Measurements from ENCODE around the gene PLEKHA7.
"Not testable (repeated sequence)": the region's sequence is repeated elsewhere in the genome, so short reads cannot be mapped to it uniquely, and the experiment has no call there.

Gene PLEKHA7

DNA sequence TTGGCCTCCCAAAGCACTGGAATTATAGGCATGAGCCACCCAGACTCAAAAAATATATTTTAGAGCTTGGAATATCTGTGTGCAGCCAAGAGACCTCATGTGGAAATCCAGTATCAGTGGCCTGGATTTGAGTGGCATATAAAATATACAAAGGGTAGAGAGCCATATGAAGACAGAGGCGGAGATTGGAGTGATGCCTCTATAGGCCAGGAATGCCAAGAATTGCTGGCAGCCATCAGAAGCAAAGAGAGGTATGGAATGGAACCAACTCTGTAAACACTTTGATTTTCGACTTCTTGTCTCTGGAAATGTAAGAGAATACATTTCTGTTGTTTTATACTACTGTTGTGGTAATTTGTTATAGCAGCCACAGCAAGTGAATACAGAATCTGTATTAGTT is 123.0 kb downstream of the PLEKHA7 start:
- H3K4me1 ChIP-seq (ENCODE audit: control insufficient read depth, low read length): no peaks in the 10 kb centered on the region
- H3K4me3 ChIP-seq (ENCODE audit: low read length): no peak overlapping the region
- H3K27me3 ChIP-seq (ENCODE audit: control insufficient read depth, low read length): no peaks in the 10 kb centered on the region
- no peaks in the 10 kb centered on the region for H3K36me3 ChIP-seq (ENCODE audit: control insufficient read depth, low read length)
- TF ChIP-seq EZH2phosphoT487 (IDR thresholded peaks at IDR 0.05; ENCODE audit: borderline replicate concordance, low read length): no peak
- TF ChIP-seq, protein P1, sequence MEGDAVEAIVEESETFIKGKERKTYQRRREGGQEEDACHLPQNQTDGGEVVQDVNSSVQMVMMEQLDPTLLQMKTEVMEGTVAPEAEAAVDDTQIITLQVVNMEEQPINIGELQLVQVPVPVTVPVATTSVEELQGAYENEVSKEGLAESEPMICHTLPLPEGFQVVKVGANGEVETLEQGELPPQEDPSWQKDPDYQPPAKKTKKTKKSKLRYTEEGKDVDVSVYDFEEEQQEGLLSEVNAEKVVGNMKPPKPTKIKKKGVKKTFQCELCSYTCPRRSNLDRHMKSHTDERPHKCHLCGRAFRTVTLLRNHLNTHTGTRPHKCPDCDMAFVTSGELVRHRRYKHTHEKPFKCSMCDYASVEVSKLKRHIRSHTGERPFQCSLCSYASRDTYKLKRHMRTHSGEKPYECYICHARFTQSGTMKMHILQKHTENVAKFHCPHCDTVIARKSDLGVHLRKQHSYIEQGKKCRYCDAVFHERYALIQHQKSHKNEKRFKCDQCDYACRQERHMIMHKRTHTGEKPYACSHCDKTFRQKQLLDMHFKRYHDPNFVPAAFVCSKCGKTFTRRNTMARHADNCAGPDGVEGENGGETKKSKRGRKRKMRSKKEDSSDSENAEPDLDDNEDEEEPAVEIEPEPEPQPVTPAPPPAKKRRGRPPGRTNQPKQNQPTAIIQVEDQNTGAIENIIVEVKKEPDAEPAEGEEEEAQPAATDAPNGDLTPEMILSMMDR (IDR thresholded peaks at IDR 0.05; ENCODE audit: low read depth, low read length, poor library complexity, severe bottlenecking): no peak
- no peaks in the 10 kb centered on the region for H3F3A ChIP-seq (ENCODE audit: control insufficient read depth, insufficient read depth)
- H3K9me3 ChIP-seq (ENCODE audit: control insufficient read depth, insufficient read depth, low read length): no peaks in the 10 kb centered on the region
- no peaks in the 10 kb centered on the region for H4K20me1 ChIP-seq (ENCODE audit: control insufficient read depth, insufficient read depth, low read depth, low read length)
- H3K27ac ChIP-seq (ENCODE audit: low read depth, low read length): no peak overlapping the region
- no peaks in the 10 kb centered on the region for H3K9me2 ChIP-seq (replicated peaks; ENCODE audit: control insufficient read depth, low read length)
- H3K4me2 ChIP-seq (ENCODE audit: low read length): no peak overlapping the region
- H3K79me2 ChIP-seq (ENCODE audit: control insufficient read depth, low read length): no peaks in the 10 kb centered on the region

DNA sequence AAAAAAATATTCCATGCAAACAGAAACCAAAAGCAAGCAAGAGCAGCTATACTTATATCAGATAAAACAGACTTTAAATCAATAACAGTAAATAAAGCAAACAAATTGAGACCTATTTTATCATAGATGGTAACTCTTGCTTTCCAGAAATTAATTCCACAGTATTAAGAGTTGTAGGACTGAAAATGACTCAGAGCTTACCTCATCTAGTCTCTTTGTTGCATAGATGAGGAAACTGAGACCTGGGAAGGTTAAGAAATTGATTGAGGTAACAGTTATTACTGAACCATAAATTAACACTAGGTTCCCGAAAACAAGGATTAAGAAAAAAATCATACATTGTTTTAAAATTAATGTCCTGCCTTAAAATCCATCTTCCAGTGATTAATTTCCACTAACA is 123.8 kb downstream of the PLEKHA7 start:
- TF ChIP-seq, protein P1 (IDR thresholded peaks at IDR 0.05; ENCODE audit: low read depth, low read length, poor library complexity, severe bottlenecking): no peak
- no peak for TF ChIP-seq EZH2phosphoT487 (IDR thresholded peaks at IDR 0.05; ENCODE audit: borderline replicate concordance, low read length)
- Histone ChIP-seq H3K4me3 (ENCODE audit: low read length) (no peak overlapping the region), H3K27me3 (ENCODE audit: control insufficient read depth, low read length) (no peaks in the 10 kb centered on the region), H3K4me2 (ENCODE audit: low read length) (no peak overlapping the region), H3K4me1 (ENCODE audit: control insufficient read depth, low read length) (no peaks in the 10 kb centered on the region), H3F3A (ENCODE audit: control insufficient read depth, insufficient read depth) (no peaks in the 10 kb centered on the region), H3K27ac (ENCODE audit: low read depth, low read length) (no peak overlapping the region), H3K9me3 (ENCODE audit: control insufficient read depth, insufficient read depth, low read length) (no peaks in the 10 kb centered on the region), H3K79me2 (ENCODE audit: control insufficient read depth, low read length) (no peaks in the 10 kb centered on the region), H4K20me1 (ENCODE audit: control insufficient read depth, insufficient read depth, low read depth, low read length) (no peaks in the 10 kb centered on the region), H3K36me3 (ENCODE audit: control insufficient read depth, low read length) (no peaks in the 10 kb centered on the region), H3K9me2 (replicated peaks; ENCODE audit: control insufficient read depth, low read length) (no peaks in the 10 kb centered on the region)

DNA sequence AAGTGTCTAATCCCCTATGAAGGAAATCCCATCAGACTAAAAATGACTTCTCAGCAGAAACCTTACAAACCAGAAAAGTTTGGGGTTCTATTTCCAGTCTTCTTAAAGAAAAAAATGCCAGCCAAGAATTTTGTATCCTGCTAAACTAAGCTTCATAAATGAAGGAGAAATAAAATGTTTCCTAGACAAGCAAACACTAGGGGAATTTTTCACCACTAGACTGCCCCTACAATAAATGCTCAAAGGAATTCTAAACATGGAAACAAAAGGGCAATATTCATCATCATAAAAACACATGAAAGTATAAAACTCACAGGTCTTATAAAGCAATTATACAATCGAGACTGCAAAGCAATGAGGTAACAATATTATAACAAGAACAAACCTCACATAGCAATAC is 124.3 kb downstream of the PLEKHA7 start:
- H3K36me3 ChIP-seq (ENCODE audit: control insufficient read depth, low read length): no peaks in the 10 kb centered on the region
- no peak overlapping the region for H3K4me2 ChIP-seq (ENCODE audit: low read length)
- no peaks in the 10 kb centered on the region for H4K20me1 ChIP-seq (ENCODE audit: control insufficient read depth, insufficient read depth, low read depth, low read length)
- no peaks in the 10 kb centered on the region for H3K27me3 ChIP-seq (ENCODE audit: control insufficient read depth, low read length)
- H3K4me1 ChIP-seq (ENCODE audit: control insufficient read depth, low read length): no peaks in the 10 kb centered on the region
- H3K9me2 ChIP-seq (replicated peaks; ENCODE audit: control insufficient read depth, low read length): no peaks in the 10 kb centered on the region
- no peaks in the 10 kb centered on the region for H3K79me2 ChIP-seq (ENCODE audit: control insufficient read depth, low read length)
- H3K27ac ChIP-seq (ENCODE audit: low read depth, low read length): no peak overlapping the region
- H3K4me3 ChIP-seq (ENCODE audit: low read length): no peak overlapping the region
- H3K9me3 ChIP-seq (ENCODE audit: control insufficient read depth, insufficient read depth, low read length): no peaks in the 10 kb centered on the region
- H3F3A ChIP-seq (ENCODE audit: control insufficient read depth, insufficient read depth): no peaks in the 10 kb centered on the region
- TF ChIP-seq EZH2phosphoT487 (IDR thresholded peaks at IDR 0.05; ENCODE audit: borderline replicate concordance, low read length): no peak
- TF ChIP-seq, protein P1 (IDR thresholded peaks at IDR 0.05; ENCODE audit: low read depth, low read length, poor library complexity, severe bottlenecking): no peak

DNA sequence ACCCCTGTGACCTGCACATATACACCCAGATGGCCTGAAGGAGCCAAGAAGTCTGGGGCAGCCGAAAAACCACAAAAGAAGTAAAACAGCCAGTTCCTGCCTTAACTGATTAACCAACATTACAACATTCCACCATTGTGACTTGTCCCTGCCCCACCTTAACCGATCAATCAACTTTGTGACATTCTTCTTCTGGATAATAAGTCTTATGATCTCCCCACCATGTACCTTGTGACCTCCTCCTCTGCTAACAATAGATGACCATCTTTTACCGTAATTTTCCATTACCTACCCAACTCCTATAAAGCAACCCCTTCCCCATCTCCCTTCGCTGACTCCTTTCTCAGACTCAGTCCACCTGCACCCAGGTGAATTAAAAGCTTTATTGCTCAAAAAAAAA is 125.2 kb downstream of the PLEKHA7 start:
- H3K9me2 ChIP-seq (replicated peaks; ENCODE audit: control insufficient read depth, low read length); H3K27ac ChIP-seq (ENCODE audit: low read depth, low read length); H3K4me2 ChIP-seq (ENCODE audit: low read length); H3K27me3 ChIP-seq (ENCODE audit: control insufficient read depth, low read length); H3K79me2 ChIP-seq (ENCODE audit: control insufficient read depth, low read length); H3K4me3 ChIP-seq (ENCODE audit: low read length); H3K4me1 ChIP-seq (ENCODE audit: control insufficient read depth, low read length); H3K36me3 ChIP-seq (ENCODE audit: control insufficient read depth, low read length); H3K9me3 ChIP-seq (ENCODE audit: control insufficient read depth, insufficient read depth, low read length); H4K20me1 ChIP-seq (ENCODE audit: control insufficient read depth, insufficient read depth, low read depth, low read length); H3F3A ChIP-seq (ENCODE audit: control insufficient read depth, insufficient read depth): not testable (repeated sequence)

DNA sequence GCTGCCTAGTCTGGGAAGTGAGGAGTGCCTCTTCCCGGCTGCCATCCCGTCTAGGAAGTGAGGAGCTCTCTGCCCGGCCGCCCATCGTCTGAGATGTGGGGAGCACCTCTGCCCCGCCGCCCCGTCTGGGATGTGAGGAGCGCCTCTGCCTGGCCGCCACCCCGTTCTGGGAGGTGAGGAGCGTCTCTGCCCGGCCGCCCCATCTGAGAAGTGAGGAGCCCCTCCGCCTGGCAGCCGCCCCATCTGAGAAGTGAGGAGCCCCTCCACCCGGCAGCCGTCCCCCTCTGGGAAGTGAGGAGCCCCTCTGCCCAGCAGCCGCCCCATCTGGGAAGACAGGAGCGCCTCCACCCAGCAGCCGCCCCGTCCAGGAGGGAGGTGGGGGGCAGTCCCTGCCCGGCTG is 126.3 kb downstream of the PLEKHA7 start:
- not testable (repeated sequence) for H4K20me1 ChIP-seq (ENCODE audit: control insufficient read depth, insufficient read depth, low read depth, low read length); H3K4me3 ChIP-seq (ENCODE audit: low read length); H3K4me1 ChIP-seq (ENCODE audit: control insufficient read depth, low read length); H3K9me3 ChIP-seq (ENCODE audit: control insufficient read depth, insufficient read depth, low read length); H3K27me3 ChIP-seq (ENCODE audit: control insufficient read depth, low read length); H3K4me2 ChIP-seq (ENCODE audit: low read length); H3K9me2 ChIP-seq (replicated peaks; ENCODE audit: control insufficient read depth, low read length); H3K27ac ChIP-seq (ENCODE audit: low read depth, low read length); H3K79me2 ChIP-seq (ENCODE audit: control insufficient read depth, low read length); H3K36me3 ChIP-seq (ENCODE audit: control insufficient read depth, low read length); H3F3A ChIP-seq (ENCODE audit: control insufficient read depth, insufficient read depth)

All from DOHH2 (cell line).